Activated T-cell treated with anti-CD3 and anti-CD28 coated beads for 1 hour (primary cell): ENCODE data around the gene CAPS2.
"Not testable (repeated sequence)": the region's sequence is repeated elsewhere in the genome, so short reads cannot be mapped to it uniquely, and the experiment has no call there.

Source experiments
- DNase-seq: peaks from one replicate; pipeline ENCODE4 v3.0.0-alpha.2; 2020; ENCODE audit warnings: low read depth

The CAPS2 gene

GRCh38 chr12:75329918-75330826 is at the start of gene CAPS2:
Gene CAPS2 (minus strand): TSS chr12:75330324. CDS start chr12:75326498, 3,826 bp downstream.
- peak; percentile 27 for DNase-seq

- no peak for DNase-seq
Measured at GRCh38 chr12:75378354-75378753, 48.2 kb upstream of the CAPS2 start.

- no peak for DNase-seq
Measured at GRCh38 chr12:75374971-75375370, 44.8 kb upstream of the CAPS2 start.

GRCh38 chr12:75366629-75367028 is 36.5 kb upstream of the CAPS2 start:
- no peak for DNase-seq

GRCh38 chr12:75364919-75365318 is 34.8 kb upstream of the CAPS2 start:
- no peak for DNase-seq

- no peak for DNase-seq
Measured at GRCh38 chr12:75361408-75361807, 31.3 kb upstream of the CAPS2 start.

GRCh38 chr12:75360920-75361319 is 30.8 kb upstream of the CAPS2 start:
- DNase-seq = no peak

GRCh38 chr12:75354011-75354410 is 23.9 kb upstream of the CAPS2 start:
- no peak for DNase-seq

GRCh38 chr12:75350413-75350812 is 20.3 kb upstream of the CAPS2 start:
- no peak for DNase-seq

GRCh38 chr12:75349946-75350345 is 19.8 kb upstream of the CAPS2 start:
- DNase-seq = no peak

GRCh38 chr12:75346215-75346614 is 16.1 kb upstream of the CAPS2 start:
- DNase-seq = not testable (repeated sequence)

GRCh38 chr12:75345531-75345930 is 15.4 kb upstream of the CAPS2 start:
- no peak for DNase-seq

GRCh38 chr12:75341873-75342272 is 11.7 kb upstream of the CAPS2 start:
- no peak for DNase-seq

- DNase-seq = no peak
Measured at GRCh38 chr12:75337905-75338304, 7.8 kb upstream of the CAPS2 start.

- peak; percentile 75 for DNase-seq
Measured at GRCh38 chr12:75334384-75335030, 4.4 kb upstream of the CAPS2 start, which contains the start of gene GLIPR1L1. Gene GLIPR1L1 (plus strand): TSS chr12:75334670. CDS start chr12:75334729, 59 bp downstream.

- no peak for DNase-seq
Measured at GRCh38 chr12:75327642-75328041, 2.5 kb downstream of the CAPS2 start.

GRCh38 chr12:75323663-75324062 is 6.5 kb downstream of the CAPS2 start:
- DNase-seq = no peak

GRCh38 chr12:75322464-75322863 is 7.7 kb downstream of the CAPS2 start:
- DNase-seq = no peak

- DNase-seq = no peak
Measured at GRCh38 chr12:75317784-75318183, 12.3 kb downstream of the CAPS2 start.

GRCh38 chr12:75315518-75315917 is 14.6 kb downstream of the CAPS2 start:
- DNase-seq = no peak

- DNase-seq = no peak
Measured at GRCh38 chr12:75311369-75311768, 18.8 kb downstream of the CAPS2 start.

GRCh38 chr12:75308279-75308678 is 21.8 kb downstream of the CAPS2 start:
- no peak for DNase-seq
